Mesothelial cell of epicardium (in vitro differentiated cells): ENCODE data around the gene PHACTR3. TPM values are rescaled to one million over a fixed set of nuclear protein-coding genes. Genes with fewer than 3 reads are reported as not detected.

Experiments used
- DNase-seq, 2 experiments: peaks; one replicate each; pipeline ENCODE4 v3.0.0; 2021; ENCODE audit warnings: low spot score in 2 of 2; ENCODE audit not compliant: unreplicated experiment in 2 of 2
- H3K27ac Mint-ChIP-seq: 2 replicates; pipeline ENCODE4 v1.8.0; 2021; ENCODE audit warnings: mixed read lengths
- H3K27me3 Mint-ChIP-seq: 2 replicates; pipeline ENCODE4 v1.8.0; 2021; ENCODE audit warnings: low read depth, mixed read lengths
- H3K36me3 Mint-ChIP-seq: 2 replicates; pipeline ENCODE4 v1.8.0; 2021; ENCODE audit warnings: mixed read lengths
- H3K4me1 Mint-ChIP-seq: 2 replicates; pipeline ENCODE4 v1.8.0; 2021; ENCODE audit warnings: mixed read lengths
- H3K4me3 Mint-ChIP-seq: 2 replicates; pipeline ENCODE4 v1.8.0; 2021; ENCODE audit warnings: mild to moderate bottlenecking, moderate library complexity, mixed read lengths
- H3K9me3 Mint-ChIP-seq: 2 replicates; pipeline ENCODE4 v1.8.0; 2021; ENCODE audit warnings: mixed read lengths
- CTCF ChIP-seq: fragments of 200-600 bp; sonication (generic); IDR thresholded peaks from one replicate; pipeline ENCODE4 v1.5.0; 2021; ENCODE audit warnings: antibody characterized with exemption; ENCODE audit not compliant: unreplicated experiment
- total RNA-seq: library from RNA; stranded (reverse); gene quantifications from 3 replicates; pipeline ENCODE4 v1.2.1, GENCODE V29; 2021

Gene PHACTR3
- total RNA-seq, 1 donor from 2014 or later, result 0.16 TPM

- DNase-seq, result no peak
These were observed 86.6 kb downstream of the PHACTR3 start for GRCh38 chr20:59690976-59691375.

GRCh38 chr20:59692139-59692538 is 87.8 kb downstream of the PHACTR3 start:
- no peak for DNase-seq

More at GRCh38 chr20:59690976-59691375, 86.6 kb downstream of the PHACTR3 start:
- Mint-ChIP-seq H3K4me3 (no peak overlapping the region), H3K36me3 (no peaks in the 10 kb centered on the region), H3K4me1 (no peaks in the 10 kb centered on the region), H3K9me3 (peaks cover 65% of the 10 kb centered on the region), H3K27ac (no peak overlapping the region), H3K27me3 (no peaks in the 10 kb centered on the region)
- no peak for TF ChIP-seq CTCF

GRCh38 chr20:59693587-59693986 is 89.2 kb downstream of the PHACTR3 start:
- Mint-ChIP-seq H3K27me3 (no peaks in the 10 kb centered on the region), H3K27ac (no peak overlapping the region), H3K4me3 (no peak overlapping the region), H3K4me1 (no peaks in the 10 kb centered on the region), H3K9me3 (peaks cover 81% of the 10 kb centered on the region), H3K36me3 (no peaks in the 10 kb centered on the region)
- DNase-seq, result no peak
- TF ChIP-seq CTCF, result no peak

More at GRCh38 chr20:59692139-59692538, 87.8 kb downstream of the PHACTR3 start:
- Mint-ChIP-seq H3K27ac (no peak overlapping the region), H3K4me3 (no peak overlapping the region), H3K4me1 (no peaks in the 10 kb centered on the region), H3K27me3 (no peaks in the 10 kb centered on the region), H3K36me3 (no peaks in the 10 kb centered on the region), H3K9me3 (peaks cover 74% of the 10 kb centered on the region)
- TF ChIP-seq CTCF, result no peak

- no peak overlapping the region for H3K4me3 Mint-ChIP-seq
- H3K4me1 Mint-ChIP-seq, result no peaks in the 10 kb centered on the region
- peaks cover 81% of the 10 kb centered on the region for H3K9me3 Mint-ChIP-seq
- no peaks in the 10 kb centered on the region for H3K27me3 Mint-ChIP-seq
- DNase-seq, result no peak
- H3K36me3 Mint-ChIP-seq, result no peaks in the 10 kb centered on the region
- H3K27ac Mint-ChIP-seq, result no peak overlapping the region
- TF ChIP-seq CTCF, result no peak
These were observed 92.1 kb downstream of the PHACTR3 start for GRCh38 chr20:59696476-59696875.

- Mint-ChIP-seq H3K27me3 (no peaks in the 10 kb centered on the region), H3K9me3 (peaks cover 84% of the 10 kb centered on the region), H3K4me3 (no peak overlapping the region), H3K27ac (no peak overlapping the region), H3K4me1 (no peaks in the 10 kb centered on the region), H3K36me3 (no peaks in the 10 kb centered on the region)
- TF ChIP-seq CTCF, result no peak
- DNase-seq, result no peak
These were observed 92.7 kb downstream of the PHACTR3 start for GRCh38 chr20:59697068-59697467.

GRCh38 chr20:59698598-59698997 is 94.3 kb downstream of the PHACTR3 start:
- H3K27me3 Mint-ChIP-seq, result no peaks in the 10 kb centered on the region
- H3K27ac Mint-ChIP-seq, result no peak overlapping the region
- peaks cover 87% of the 10 kb centered on the region for H3K9me3 Mint-ChIP-seq
- no peaks in the 10 kb centered on the region for H3K36me3 Mint-ChIP-seq
- H3K4me1 Mint-ChIP-seq, result no peaks in the 10 kb centered on the region
- no peak for TF ChIP-seq CTCF
- H3K4me3 Mint-ChIP-seq, result no peak overlapping the region
- no peak for DNase-seq
